Dermis blood vessel endothelial cell (primary cell): ENCODE results near the gene VILL. TPM values are rescaled to one million over a fixed set of nuclear protein-coding genes. Genes with fewer than 3 reads are reported as not detected.
"Not testable (repeated sequence)": the region's sequence is repeated elsewhere in the genome, so short reads cannot be mapped to it uniquely, and the experiment has no call there.

Source experiments
- DNase-seq: peaks from one replicate; pipeline ENCODE4 v3.0.0; 2010
- total RNA-seq: library from RNA; depleted of rRNA; stranded (reverse); fragments of >200 nt; gene quantifications from 2 replicates; pipeline ENCODE4 v1.2.3, GENCODE V29; 2014

The VILL gene
- total RNA-seq, 1 donor from 2014 or later = 8.0 TPM

DNA sequence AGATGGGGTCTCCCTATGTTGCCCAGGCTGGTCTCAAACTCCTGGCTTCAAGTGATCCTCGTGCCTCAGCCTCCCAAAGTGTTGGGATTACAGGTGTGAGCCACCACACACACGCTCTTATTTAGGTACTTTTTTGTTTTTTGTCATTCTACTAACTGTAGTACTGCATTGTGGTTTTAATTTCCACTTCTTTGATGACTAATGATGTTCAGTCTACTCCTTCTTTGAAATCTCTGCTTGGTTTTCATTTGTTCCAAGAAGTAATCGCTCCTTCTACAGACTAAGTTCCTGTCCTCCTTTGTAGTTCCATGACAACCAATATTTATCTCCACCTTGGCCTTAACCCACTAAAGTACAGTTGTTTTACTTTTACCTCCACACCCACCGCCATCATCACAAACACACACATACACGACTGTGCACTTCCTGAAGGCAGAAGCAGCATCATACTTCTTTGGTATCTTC is 47.9 kb downstream of the VILL start:
- no peak for DNase-seq

DNA sequence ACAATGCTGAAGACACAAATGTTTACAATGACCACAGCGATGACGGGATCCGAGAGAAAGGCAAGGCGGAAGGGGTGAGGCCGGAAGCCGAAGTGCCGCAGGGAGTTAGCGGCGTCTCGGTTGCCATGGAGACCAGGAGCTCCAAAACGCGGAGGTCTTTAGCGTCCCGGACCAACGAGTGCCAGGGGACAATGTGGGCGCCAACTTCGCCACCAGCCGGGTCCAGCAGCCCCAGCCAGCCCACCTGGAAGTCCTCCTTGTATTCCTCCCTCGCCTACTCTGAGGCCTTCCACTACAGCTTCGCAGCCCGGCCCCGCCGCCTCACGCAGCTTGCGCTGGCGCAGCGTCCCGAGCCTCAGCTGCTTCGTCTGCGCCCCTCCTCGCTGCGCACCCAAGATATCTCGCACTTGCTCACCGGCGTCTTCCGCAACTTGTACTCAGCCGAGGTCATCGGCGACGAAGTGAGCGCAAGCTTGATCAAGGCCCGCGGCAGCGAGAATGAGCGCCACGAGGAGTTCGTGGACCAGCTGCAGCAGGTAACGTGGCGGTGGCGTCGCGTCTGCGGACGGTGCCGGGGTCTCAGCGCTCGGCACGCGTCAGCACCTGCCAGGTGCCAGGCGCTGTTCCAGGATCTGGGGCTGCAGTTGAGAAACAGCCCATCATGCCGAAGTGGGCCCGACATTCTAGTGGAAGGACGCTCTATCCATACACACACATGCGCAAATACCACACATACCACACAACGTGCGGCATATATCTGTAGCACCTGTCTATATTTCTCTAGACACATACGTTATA is 48.7 kb downstream of the VILL start, which contains the start of gene DLEC1:
DLEC1 (plus strand) TSS at position 108 of the 798 bp plus-strand sequence; CDS start at position 126, 18 bp downstream.
- peak; percentile 32 for DNase-seq

DNA sequence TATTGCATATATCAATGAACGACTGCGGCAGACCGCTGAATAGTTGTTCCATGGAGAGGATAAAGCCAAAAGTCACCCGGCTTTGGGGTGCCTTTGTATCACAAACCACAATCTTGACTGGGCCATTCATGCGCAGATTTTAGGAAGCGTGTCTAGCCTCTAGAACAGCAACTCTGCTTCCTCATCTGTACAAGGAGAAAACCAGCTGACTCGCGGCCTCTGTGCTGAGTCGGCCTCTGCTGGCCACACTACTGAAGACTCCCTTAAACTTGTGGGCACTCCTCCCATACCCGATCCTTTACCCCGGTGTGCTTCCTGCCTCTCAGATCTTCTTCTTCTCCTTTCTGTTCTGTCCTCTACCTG is 49.3 kb downstream of the VILL start:
- peak; percentile 18 for DNase-seq

DNA sequence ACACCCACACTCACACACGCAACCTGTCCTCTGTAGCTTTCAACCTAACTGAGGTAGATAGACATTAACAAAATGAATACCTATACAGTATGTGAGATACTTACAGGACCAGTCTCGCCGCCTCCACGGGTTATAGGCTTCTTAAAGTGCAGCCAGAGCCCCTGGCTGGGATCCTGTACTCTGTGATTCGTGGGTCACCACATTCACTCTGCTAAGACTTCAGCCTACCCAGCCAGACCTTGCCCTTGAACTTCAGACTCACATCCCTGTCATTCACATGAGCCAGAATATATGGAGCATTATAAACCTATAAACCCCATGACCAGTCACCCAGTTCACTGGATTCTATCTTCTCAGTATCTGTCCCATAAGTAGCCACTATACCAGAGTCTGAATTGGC is 49.8 kb downstream of the VILL start:
- no peak for DNase-seq

DNA sequence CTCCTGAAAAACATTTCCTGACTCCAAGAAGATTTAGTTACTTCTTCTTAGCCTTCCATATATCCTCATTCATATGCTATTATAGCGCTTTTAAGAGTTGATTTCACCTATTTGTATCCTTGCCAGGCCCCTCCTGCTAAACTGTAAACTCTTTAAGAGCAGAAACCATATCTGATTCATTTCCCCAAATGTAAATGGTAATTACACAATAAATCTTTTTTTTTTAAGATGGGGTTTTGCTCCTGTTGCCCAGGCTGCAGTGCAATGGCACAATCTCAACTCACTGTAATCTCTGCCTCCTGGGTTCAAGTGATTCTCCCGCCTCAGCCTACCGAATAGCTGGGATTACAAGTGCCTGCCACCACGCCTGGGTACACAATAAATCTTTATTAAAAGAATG is 52.9 kb downstream of the VILL start:
- no peak for DNase-seq

DNA sequence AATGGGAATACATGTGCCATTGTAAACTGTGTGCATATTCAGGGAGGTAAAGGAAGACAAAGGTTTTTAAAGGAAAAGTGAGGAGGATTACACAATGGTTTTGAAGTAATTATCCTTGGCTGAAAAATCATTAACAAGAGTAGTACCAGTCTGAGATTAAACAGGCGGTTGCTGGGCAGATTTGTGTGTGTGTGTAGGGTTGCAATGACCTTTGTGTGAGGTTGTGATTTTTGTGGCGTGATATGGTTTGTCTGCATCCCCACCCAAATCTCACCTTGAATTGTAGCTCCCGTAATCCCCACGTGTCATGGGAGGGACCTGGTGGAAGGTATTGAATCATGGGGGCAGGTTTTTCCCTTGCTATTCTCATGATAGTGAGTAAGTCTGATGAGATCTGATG is 55.4 kb downstream of the VILL start:
- DNase-seq = no peak

DNA sequence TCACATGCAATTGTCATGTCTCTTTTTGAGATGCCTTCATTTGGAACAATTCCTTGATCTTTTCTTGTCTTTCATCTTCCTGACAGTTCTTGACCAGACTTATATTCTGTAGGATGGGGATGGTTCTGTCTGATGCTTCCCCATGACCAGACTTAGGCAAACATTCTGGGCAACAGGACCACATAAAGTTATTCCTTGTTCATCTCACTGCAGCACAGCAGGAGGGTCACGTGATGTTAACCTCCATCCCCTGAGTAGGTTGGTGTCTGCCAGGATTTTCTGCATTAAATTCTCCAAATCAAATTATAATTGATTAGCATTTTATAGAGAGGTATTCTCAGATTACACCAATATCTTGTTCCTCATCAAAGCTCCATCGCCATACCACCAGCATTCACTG is 56.2 kb downstream of the VILL start:
- DNase-seq = no peak

DNA sequence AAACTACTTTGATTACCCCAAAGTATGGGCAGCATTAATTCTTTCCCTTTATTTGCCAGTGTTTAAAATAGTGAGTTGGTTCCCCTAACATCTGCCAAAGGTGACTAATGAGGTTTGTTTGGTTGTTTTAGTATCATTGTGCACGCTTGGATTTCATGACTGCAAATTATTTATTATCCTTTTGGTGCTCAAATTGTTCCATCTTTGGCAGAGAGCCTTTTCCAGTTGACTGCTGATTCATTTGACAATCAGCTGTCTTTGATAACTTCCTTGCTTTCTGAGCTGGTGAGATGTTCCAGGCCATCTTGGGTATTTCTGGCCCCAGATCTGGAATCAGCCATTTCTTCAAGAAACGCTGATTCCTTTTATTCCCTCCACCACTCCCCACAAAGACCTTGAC is 57.3 kb downstream of the VILL start:
- no peak for DNase-seq

DNA sequence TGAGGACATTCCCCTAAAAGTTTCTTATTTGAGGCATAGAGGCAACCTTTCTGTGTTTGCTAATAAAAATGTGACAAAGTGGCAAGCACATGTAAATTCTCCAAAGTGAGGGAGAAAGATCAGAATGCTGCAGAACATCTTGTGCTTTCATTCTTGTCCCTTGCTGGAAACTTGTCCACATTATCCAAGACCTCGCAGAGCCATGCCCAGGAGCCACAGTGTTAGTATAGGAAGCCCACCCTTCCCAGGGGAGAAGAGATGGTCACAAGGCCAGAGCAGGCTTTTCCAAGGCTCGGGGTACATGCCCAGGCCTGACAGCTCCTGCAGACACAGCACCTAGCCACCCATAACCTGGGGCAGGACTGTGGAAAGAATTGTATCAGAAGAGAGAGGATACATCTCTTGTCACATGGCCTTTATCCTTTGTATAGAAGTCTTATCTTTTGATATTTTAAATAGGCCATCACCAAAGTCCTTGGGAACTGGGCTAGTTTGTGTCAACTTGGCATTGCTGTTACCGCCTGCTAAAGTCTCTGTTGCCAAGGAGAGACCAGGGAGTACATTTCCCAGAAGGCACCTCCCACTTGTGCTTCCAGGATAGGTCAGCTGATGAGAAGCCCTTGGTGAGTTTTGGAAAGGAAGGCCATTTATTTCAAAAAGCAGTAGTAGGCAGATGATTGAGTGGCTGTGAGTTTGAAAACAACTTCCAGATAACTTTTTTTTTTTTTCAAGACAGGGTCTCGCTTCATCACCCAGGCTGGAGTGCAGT is 59.0 kb downstream of the VILL start:
- no peak for DNase-seq

DNA sequence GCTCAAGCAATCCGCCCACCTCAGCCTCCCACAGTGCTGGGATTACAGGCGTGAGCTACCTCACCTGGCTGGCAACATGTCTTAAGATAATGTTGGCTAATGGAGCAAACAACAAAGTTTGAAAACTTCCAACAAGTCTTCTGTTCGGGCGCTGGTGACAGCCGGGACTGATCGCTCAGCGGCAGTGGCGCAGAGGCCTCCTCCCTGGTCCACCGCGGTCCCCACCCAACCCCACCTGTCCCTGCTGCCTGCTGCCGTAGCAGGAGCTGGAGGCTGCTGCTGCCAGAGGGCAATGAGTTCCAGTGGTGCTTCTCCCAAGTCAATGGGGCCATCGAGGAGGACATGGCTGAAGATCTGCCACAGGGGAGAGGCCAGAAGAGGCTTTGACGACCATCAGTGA is 60.5 kb downstream of the VILL start:
- DNase-seq = no peak

DNA sequence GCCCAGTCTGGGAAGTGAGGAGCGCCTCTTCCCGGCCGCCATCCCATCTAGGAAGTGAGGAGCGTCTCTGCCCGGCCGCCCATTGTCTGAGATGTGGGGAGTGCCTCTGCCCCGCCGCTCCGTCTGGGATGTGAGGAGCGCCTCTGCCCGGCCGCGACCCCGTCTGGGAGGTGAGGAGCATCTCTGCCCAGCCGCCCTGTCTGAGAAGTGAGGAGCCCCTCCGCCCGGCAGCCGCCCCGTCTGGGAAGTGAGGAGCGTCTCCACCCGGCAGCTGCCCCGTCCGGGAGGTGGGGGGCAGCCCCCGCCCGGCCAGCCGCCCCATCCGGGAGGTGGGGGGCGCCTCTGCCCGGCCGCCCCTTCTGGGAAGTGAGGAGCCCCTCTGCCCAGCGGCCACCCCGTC is 62.7 kb downstream of the VILL start:
- not testable (repeated sequence) for DNase-seq

DNA sequence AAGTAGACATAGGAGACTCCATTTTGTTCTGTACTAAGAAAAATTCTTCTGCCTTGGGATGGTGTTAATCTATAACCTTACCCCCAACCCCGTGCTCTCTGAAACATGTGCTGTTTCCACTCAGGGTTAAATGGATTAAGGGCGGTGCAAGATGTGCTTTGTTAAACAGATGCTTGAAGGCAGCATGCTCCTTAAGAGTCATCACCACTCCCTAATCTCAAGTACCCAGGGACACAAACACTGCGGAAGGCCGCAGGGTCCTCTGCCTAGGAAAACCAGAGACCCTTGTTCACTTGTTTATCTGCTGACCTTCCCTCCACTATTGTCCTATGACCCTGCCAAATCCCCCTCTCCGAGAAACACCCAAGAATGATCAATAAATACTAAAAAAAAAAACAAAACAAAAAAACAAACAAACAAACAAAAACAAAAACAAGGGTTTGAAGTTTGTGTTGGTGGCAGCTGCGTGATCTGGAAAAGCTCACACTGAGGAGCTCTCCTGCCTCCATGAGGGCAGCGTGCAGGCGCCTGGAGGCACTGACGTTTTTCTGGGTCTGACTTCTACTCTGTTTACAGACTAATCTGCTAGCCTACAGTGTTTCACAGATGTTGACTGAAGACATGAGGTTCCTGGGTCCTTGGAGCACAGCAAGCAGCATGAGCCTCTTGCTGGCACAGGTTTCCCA is 63.4 kb downstream of the VILL start:
- not testable (repeated sequence) for DNase-seq

DNA sequence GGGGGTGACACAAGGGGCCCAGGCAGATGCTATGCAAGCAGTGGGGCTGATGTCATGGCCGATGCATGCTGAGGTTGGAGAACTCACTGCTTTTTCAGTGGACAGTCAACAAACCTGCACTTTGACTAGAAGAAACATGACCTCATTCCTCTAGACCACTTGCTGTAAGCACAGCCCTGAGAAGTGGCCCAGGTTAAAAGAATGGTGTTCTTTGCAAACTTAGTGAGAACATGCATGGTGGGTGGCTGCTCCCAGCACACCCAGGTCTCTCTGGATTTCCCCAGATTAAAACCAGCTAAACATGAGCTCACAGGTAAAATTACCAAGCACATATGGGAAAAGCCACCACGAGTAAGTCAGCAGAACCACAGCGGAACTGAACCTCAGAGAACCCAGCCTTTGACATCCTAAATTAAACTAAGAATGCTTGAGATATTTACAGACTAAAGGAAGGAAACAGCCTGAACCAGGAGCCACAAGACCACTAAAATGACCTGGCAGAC is 64.0 kb downstream of the VILL start:
- no peak for DNase-seq

Other genes with a start within 250 kb of the VILL start
- 107 and 161 TPM in 2 replicates for gene CTDSPL, start 128.9 kb upstream of the VILL start, total RNA-seq
- 19.7 and 20.4 TPM in 2 replicates for gene PLCD1, start 38.9 kb downstream of the VILL start, total RNA-seq
- gene DLEC1, start 48.4 kb downstream of the VILL start, total RNA-seq = under 0.01 TPM in 1 of 2 replicates, not detected in the other
- gene ACAA1, start 146.3 kb downstream of the VILL start, total RNA-seq = 27.2 and 42.5 TPM in 2 replicates
- 29.3 and 29.9 TPM in 2 replicates for gene MYD88, start 147.9 kb downstream of the VILL start, total RNA-seq
- gene OXSR1, start 174.8 kb downstream of the VILL start, total RNA-seq = 35.2 and 41.2 TPM in 2 replicates